ENCODE data around the gene G3BP2.

G3BP2 gene

DNA sequence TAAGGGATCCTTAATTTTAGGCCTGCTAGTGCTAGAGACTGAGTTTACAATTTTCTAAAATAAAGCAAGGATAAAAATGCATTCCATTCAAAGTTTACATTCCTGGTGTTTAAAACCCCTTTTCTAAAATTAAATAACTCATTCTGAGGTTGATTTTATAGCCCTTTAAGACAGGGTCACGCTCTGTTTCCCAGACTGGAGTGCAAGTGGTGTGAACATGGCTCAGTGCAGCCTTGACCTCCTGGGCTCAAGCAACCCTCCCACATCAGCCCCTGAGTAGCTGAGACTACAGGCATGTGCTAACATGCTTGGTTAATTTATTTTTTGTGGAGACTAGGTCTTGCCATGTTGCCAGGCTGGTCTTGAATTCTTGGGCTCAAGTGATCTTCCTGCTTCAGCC lies 36.0 kb downstream of the G3BP2 start:
- no peak for DNase-seq

DNA sequence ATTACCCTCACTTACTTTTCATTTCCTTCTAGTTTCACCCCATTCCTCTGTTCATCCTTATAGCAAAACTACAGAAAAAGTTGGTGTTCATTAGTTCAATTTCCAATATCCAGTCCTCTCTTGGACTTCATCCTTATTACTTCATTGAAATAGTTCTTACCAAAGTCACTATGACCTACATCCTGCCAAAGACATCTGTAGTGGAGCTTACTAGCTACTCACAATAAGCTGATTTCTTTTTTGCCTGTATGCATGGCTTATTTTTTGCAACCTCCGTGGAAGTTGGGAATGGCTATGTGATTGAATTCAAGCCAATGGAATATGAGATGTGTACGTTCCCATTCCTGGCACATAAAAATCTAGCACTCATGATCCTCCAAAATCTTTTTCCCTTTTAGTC lies 38.3 kb downstream of the G3BP2 start:
- no peak for DNase-seq

DNA sequence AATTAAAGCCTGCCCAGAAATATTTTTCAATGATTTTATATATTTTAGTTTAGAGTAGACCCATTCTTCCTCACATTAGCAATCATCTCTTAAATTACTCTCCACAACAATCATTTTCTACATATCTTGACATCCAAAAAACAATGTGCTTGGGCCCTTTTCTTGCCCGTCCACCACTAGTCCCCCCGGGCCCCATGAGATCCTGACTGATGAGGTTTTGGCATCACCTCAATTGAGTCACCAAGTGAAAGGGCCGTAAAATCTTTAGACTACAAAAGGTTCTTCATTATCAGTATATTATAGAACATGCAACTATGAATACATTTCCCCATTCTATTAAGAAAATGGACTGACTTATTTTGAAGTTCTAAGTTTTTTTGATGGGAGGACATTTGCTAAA lies 38.9 kb downstream of the G3BP2 start:
- no peak for DNase-seq

DNA sequence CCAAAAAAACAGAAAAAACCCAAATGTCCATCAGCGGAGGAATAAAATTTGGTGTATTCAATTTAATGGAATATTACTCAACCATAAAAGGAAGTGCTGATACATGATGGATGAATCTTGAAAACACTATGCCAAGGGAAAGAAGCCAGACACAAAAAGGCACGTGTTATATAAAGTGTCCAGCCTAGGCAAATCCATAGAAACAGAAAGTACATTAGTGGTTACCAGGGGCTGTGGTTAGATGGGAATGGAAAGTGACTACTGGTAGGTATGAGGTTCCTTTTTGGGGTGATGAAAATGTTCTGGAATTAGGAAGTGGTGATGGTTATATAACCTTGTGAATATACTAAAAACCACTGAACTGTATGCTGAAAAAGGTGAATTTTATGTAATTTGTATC lies 39.4 kb downstream of the G3BP2 start:
- DNase-seq = no peak

DNA sequence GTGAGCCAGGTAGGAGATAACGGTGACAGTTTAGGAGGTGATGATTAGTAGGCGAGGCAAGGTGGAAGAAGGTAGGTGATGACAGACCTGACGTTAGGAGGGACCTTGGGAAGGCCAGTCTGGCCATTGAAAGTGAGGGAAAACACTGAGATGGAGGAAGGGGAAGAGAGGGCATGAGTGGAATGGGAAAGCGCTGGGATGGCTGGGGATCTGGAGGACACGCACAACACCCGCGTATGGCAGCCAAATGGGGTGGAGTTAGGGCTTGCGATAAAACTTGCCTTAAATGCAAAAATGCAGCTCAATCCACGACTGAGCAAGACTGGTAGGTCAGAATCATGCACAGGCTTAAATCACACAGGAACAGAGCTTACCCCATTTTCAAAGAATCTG lies 42.3 kb downstream of the G3BP2 start:
- no peak for DNase-seq

DNA sequence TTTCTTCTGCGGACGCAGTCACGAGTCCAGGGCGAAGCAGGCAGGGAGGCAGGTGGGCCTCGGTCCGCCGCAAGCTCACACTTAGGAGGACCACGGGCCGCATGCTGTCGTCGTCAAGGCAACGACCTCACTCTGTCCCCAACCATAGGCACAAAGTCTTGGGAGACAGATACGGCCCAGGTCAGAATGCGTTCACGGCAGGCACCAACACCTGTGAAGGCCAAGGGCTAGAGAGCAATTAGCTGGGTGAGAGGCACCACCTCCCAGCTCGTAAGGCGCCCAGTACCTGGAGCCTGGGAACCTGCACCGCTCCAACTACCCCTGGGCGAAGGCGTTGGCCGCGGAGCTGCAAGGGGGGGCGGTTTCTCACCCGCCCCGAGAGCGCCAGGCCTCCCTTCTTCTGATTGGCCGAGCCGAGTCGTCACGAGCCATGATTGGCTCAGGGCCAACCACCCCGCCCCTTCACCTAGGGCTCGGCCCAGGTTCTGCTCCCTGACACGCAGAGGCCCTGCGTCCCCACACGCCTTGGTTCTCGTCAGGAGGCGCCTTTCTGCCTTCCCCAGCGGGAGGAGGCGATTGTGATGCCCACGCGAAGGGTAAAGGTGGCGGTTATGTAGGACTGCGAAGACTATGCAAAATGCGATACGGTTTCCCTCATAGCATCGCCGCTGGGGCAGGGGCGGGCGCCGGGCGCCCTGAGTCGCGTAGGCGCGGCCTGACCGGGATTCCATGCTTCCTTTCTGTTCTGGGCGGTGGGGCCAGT lies 42.9 kb downstream of the G3BP2 start, which contains the start of gene CDKL2:
TSS of gene CDKL2 (minus strand) at position 355 of the 763 bp plus-strand sequence. CDS start 4,540 bp downstream, outside the sequence.
- DNase-seq = peak; percentile 82

DNA sequence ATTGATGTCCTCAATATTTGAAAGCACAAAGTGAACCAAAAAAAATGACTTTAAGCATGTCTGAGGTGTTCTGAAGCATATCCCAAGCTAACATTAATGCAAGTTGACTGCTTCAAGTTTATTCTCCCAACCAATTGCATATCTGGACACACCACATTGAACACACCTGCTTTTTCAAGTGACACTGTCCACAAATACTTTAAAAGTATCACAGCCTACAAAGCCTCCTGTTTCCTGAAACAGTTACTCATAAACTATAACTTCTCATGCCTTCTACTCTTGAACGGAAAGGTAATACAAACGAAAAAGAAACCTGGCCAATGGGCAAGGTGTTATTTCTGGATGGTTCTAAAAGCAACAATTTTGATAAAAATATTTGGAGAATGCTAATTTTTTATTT lies 44.0 kb downstream of the G3BP2 start:
- no peak for DNase-seq

DNA sequence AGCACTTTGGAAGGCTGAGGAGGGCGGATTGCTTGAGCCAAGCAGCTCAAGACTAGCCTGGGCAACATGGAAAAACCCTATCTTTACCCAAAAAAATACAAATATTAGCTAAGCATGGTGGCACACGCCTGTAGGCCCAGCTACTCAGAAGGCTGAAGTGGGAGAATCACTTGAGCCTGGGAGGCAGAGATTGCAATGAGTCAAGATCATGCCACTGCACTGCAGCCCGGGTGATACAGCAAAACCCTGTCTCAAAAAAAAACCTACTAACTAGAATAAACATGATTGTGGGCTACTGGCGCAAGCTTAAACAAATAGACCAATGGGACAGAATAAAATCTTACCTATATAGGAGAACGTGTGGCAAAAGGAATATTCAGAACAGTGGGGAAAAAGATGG lies 50.2 kb downstream of the G3BP2 start:
- DNase-seq = no peak

DNA sequence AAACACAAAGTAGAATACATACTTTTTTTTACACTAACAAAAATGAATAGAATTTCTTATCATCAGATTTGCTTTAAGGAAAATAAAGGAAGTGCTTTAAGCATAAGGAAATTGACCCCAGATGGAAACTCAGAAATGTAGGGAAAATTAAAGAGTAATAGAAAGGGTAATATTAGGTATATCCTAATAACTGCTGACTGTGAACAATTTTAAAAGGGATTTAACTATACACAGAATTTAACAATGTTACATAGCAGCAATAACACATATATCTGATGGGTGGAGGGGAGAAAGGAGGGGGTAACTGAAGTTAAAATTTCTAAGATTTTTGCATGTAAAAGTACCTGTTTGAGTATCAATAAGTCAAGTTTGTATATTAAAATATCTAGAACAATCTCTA lies 51.5 kb downstream of the G3BP2 start:
- no peak for DNase-seq

DNA sequence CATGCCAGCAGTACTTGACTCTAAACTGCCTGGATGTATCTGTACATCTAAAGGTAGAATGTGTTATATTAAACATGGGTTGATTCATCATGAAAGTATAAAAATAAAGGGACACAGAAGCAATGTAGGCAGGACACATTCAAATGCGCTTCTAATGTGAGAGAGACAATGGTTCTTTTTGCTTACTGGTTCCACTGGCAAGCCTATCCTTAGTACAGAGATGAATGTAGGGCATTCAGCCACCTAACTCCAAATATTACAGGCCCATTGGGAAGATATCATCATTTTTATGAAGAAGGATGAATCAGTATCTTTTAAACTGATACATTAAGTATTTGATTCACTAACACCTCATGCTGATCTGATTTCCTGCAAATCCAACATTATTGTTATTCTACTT lies 60.9 kb downstream of the G3BP2 start:
- DNase-seq = no peak

DNA sequence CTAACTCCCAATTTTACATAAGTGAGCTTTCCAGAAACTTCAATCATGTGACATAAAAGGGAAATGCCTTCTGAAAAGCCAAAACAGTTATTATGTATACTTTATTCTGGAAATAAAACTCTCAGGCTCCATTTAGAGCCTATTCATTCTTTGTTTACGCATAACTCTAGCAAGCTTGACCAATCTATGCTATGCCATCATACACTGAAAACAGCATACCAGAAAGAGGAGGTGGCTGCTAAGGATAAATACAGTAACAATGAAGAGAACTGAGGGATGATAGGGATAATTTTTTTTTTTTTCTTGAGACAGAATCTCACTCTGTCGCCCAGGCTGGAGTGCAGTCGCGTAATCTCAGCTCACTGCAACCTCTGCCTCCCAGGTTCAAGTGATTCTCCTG lies 67.3 kb downstream of the G3BP2 start:
- no peak for DNase-seq

DNA sequence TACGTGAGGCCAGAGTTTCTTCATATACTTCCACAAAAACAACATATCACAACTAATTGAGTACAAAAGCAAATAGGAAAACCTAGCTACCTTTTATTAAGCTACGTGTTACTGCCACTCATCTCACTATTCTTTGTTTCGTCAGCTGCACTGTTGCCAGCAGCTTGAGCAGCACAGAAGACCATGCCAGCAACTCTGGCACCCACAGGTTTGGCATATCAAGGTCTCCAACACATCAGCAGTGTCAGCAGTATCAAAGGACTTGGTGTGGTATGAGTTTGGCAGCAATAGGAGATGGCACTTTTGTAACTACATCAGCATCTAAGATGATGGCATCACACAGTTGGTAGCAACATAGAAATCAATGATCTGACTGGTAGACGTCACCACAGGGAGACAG lies 73.6 kb downstream of the G3BP2 start:
- DNase-seq = no peak

DNA sequence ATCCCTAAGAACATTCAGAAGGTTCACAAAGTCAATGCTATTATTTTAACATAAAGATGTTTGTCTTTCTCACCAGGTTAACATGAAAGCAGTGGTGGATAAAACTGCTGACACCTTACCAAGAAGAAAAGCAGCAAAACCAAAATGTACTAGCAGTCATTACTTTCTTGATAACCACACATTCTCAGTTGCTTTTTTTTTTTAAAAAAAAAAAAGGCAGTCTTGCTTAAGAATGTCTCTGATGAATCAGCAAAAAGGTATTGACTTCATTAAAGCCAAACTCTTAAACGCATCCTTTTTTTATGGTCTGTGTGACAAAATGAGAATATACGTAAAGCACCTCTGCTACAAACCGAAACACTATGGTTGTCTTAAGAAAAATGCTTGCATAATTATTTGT lies 74.8 kb downstream of the G3BP2 start:
- DNase-seq = no peak

DNA sequence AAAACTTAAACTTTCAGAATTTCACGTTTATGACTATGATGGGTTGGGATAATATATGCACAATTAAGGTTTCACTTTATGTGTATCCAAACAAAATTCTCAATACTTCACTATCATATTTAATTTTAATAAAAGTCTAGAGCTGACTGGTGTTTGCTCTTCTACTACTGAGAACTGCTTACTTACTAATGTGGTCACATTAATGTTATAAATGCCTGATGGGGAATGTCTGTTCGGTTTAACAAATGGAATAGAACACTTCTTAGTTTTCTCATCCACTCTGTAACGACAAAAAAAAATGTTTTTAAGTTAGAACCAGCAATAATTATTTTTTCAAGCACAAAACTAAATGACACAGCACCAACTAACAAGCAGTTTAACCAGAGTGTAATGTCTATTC lies 77.2 kb downstream of the G3BP2 start:
- DNase-seq = no peak

DNA sequence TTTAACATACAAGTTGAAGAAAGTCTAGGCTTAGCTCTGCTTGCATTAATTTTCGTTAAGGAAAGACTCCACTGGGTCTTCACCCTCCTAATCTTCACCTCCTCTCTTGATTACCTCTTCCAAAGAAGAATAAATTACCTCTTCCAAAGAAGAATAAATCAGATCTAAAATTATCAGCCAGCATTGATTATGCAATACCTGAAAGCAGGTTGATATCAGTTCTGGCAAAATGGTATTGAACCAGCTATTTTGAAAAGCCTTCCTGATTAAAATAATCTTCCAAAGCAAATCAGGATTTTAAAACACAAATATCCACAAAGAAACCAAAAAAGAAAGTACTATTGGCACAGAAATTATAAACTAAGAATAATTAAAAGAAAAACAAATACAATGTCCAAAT lies 79.8 kb downstream of the G3BP2 start:
- DNase-seq = no peak
